Nephron progenitor cell (in vitro differentiated cells): ENCODE data around the gene HS3ST5.

Source experiments
- DNase-seq: peaks from one replicate; pipeline ENCODE4 v3.0.0; 2021
- H3K27ac Mint-ChIP-seq: 2 replicates; pipeline ENCODE4 v1.8.0; 2021; ENCODE audit warnings: mild to moderate bottlenecking, moderate library complexity, mixed read lengths
- H3K27me3 Mint-ChIP-seq: 2 replicates; pipeline ENCODE4 v1.8.0; 2021; ENCODE audit warnings: mild to moderate bottlenecking, low read depth, mixed read lengths; ENCODE audit not compliant: poor library complexity
- H3K36me3 Mint-ChIP-seq: 2 replicates; pipeline ENCODE4 v1.8.0; 2021; ENCODE audit warnings: low read depth, mixed read lengths
- H3K4me1 Mint-ChIP-seq: 2 replicates; pipeline ENCODE4 v1.8.0; 2021; ENCODE audit warnings: mixed read lengths
- H3K4me3 Mint-ChIP-seq: 2 replicates; pipeline ENCODE4 v1.8.0; 2021; ENCODE audit warnings: mild to moderate bottlenecking, moderate library complexity, mixed read lengths
- H3K9me3 Mint-ChIP-seq: 2 replicates; pipeline ENCODE4 v1.8.0; 2021; ENCODE audit warnings: mild to moderate bottlenecking, moderate library complexity, mixed read lengths
- TF ChIP-seq, protein P1 (sequence below): fragments of 200-600 bp; sonication (generic); IDR thresholded peaks from 2 replicates; pipeline ENCODE4 v1.5.0; 2021; ENCODE audit warnings: antibody characterized with exemption

Gene HS3ST5

DNA sequence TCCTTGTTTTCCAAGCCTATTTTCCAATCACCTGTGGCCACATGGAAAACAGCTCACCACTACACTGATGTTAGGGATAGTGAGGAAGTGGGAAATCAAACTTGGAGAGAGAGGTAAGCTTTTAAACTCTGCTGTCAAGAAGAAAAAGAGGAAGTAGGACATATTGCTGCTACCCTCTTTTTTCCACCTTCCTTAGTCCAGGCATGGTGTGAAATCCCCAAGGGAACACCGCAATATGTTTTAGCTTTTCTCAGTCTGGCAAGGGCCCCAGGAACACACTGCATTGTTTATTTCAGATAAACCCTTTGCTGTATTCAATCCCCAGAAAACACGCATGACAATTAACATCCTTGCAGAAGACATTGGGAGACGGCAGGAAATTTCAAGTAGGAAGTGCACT, 61.3 kb downstream of the HS3ST5 start:
- Mint-ChIP-seq H3K27me3 (peaks cover 3% of the 10 kb centered on the region), H3K27ac (peak overlapping the region; percentile 73), H3K36me3 (no peaks in the 10 kb centered on the region), H3K4me1 (peaks cover 15% of the 10 kb centered on the region), H3K9me3 (no peaks in the 10 kb centered on the region), H3K4me3 (no peak overlapping the region)
- TF ChIP-seq, protein P1, sequence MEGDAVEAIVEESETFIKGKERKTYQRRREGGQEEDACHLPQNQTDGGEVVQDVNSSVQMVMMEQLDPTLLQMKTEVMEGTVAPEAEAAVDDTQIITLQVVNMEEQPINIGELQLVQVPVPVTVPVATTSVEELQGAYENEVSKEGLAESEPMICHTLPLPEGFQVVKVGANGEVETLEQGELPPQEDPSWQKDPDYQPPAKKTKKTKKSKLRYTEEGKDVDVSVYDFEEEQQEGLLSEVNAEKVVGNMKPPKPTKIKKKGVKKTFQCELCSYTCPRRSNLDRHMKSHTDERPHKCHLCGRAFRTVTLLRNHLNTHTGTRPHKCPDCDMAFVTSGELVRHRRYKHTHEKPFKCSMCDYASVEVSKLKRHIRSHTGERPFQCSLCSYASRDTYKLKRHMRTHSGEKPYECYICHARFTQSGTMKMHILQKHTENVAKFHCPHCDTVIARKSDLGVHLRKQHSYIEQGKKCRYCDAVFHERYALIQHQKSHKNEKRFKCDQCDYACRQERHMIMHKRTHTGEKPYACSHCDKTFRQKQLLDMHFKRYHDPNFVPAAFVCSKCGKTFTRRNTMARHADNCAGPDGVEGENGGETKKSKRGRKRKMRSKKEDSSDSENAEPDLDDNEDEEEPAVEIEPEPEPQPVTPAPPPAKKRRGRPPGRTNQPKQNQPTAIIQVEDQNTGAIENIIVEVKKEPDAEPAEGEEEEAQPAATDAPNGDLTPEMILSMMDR: no peak
- no peak for DNase-seq

DNA sequence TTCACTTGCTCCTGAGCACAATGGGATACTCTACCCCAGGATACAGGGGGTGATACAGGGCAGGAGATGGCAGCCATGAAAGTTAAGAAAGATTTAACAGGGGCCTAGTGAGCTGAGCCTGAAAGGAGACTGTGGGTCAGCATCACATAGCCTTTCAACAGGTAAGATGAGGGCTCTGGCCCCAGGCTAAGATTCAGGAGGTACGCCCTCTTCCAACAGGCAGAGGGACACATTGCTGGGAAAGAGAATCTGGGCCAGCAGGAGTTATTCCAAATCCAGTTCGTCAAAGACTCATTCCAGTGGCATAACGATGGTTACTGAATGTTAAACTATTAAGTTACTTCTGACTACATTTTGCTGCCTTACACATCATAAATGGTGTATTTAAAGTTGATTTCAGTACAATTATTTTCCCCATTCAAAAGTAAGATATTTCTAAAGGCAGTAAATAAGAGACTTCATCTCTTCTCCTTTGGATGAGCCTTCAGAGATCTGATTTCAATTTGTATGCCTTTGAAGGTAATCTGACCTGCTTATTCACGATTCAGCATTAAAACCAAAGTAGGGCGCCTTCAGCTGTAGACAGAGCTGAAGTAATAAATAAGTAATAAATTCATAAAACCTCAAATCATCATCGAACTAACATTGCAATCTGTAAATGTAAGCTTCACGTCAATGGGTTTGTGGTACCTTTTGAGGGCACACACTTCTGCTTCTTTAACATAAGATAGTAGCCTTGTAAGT, 62.4 kb downstream of the HS3ST5 start:
- H3K4me1 Mint-ChIP-seq: peaks cover 15% of the 10 kb centered on the region
- no peak overlapping the region for H3K27ac Mint-ChIP-seq
- H3K36me3 Mint-ChIP-seq: no peaks in the 10 kb centered on the region
- H3K9me3 Mint-ChIP-seq: no peaks in the 10 kb centered on the region
- TF ChIP-seq, protein P1: no peak
- no peak overlapping the region for H3K4me3 Mint-ChIP-seq
- H3K27me3 Mint-ChIP-seq: peaks cover 3% of the 10 kb centered on the region
- DNase-seq: no peak

DNA sequence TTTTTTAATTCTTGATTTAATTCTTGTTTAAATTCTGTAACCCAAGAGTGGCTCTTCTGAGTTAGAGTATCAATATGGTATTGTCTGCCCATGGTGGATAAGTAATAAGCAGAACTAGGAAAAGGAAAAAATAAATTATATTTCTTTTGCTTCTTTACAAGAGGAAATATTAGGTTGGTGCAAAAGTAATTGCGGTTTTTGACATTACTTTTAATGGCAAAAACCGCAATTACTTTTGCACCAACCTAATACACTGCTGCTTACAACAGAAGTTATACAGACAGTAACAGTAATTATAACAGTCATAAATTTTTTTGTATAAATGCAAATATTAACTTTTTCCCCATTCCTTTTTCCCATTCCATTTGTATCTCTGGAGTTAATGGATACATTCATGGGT, 65.6 kb downstream of the HS3ST5 start:
- peaks cover 9% of the 10 kb centered on the region for H3K4me1 Mint-ChIP-seq
- no peaks in the 10 kb centered on the region for H3K9me3 Mint-ChIP-seq

DNA sequence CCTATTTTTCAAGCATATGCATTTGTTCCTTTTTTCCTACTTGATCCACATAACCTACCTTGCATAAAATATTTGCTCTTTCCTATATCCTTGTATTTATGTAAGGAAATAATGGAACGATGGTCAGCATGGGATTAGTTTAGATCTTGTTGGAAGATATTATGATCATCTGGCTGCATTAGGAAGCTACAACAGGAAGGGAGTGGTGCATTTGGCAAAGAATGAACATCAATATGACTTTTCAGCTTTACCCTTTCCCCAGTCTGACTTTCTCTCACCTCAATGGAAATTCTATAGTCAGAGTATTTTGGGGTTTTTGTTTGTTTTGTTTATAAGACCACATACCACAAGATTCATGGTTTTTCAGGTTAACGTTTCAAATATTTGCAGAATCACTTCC, 66.0 kb downstream of the HS3ST5 start:
- H3K36me3 Mint-ChIP-seq: no peaks in the 10 kb centered on the region
- H3K4me3 Mint-ChIP-seq: no peak overlapping the region
- no peak for DNase-seq
- no peak overlapping the region for H3K27ac Mint-ChIP-seq
- peaks cover 7% of the 10 kb centered on the region for H3K4me1 Mint-ChIP-seq
- H3K27me3 Mint-ChIP-seq: no peaks in the 10 kb centered on the region
- TF ChIP-seq, protein P1: no peak
- H3K9me3 Mint-ChIP-seq: no peaks in the 10 kb centered on the region

More for the DNA sequence above, 65.6 kb downstream of the HS3ST5 start:
- no peaks in the 10 kb centered on the region for H3K27me3 Mint-ChIP-seq
- TF ChIP-seq, protein P1: no peak
- H3K4me3 Mint-ChIP-seq: no peak overlapping the region
- no peak overlapping the region for H3K27ac Mint-ChIP-seq
- H3K36me3 Mint-ChIP-seq: no peaks in the 10 kb centered on the region
- DNase-seq: no peak

DNA sequence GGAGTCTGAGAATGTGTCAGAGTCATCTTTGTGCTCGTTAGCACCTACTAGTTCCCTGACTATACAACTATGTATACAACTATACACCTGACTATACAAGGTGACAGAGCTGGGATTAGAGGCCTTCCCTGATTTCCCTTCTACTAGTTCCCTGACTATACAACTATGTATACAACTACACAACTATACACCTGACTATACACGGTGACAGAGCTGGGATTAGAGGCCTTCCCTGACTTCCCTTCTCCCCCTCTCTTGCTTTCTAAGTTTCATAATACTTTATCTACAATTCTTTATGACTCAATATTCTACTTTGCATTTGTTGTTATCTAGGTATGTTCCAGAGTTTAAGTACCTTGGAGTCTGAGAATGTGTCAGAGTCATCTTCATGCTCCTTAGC, 68.0 kb downstream of the HS3ST5 start:
- no peaks in the 10 kb centered on the region for H3K27me3 Mint-ChIP-seq
- no peaks in the 10 kb centered on the region for H3K9me3 Mint-ChIP-seq

More for the DNA sequence above, 68.0 kb downstream of the HS3ST5 start:
- no peak overlapping the region for H3K4me3 Mint-ChIP-seq
- DNase-seq: no peak
- H3K36me3 Mint-ChIP-seq: no peaks in the 10 kb centered on the region
- no peak overlapping the region for H3K27ac Mint-ChIP-seq
- TF ChIP-seq, protein P1: no peak
- H3K4me1 Mint-ChIP-seq: no peaks in the 10 kb centered on the region
